Right renal cortex interstitium (tissue), 3 donors: ENCODE measurements around the gene SLC40A1. TPM values are rescaled to one million over a fixed set of nuclear protein-coding genes. Genes with fewer than 3 reads are reported as not detected.

ENCODE experiments used
- DNase-seq, 3 donors: peaks; one replicate each; pipeline ENCODE4 v3.0.0-alpha.2; 2013; ENCODE audit warnings: low read depth in 3 of 3, low spot score in 2 of 3
- polyA plus RNA-seq, 3 donors: library from polyadenylated mRNA; unstranded; fragments of 120-200 nt; gene quantifications; one replicate each; pipeline ENCODE4 v1.2.1, GENCODE V29; 2013; ENCODE audit not compliant: insufficient read length in 3 of 3

SLC40A1 gene
- polyA plus RNA-seq, 3 donors = 128 to 143 (median 137) TPM

GRCh38 chr2:189601043-189601442, 20.5 kb upstream of the SLC40A1 start:
- no peak for DNase-seq

- no peak for DNase-seq
Observed at GRCh38 chr2:189599245-189599644, 18.7 kb upstream of the SLC40A1 start.

GRCh38 chr2:189595417-189595816, 14.8 kb upstream of the SLC40A1 start:
- no peak for DNase-seq

GRCh38 chr2:189594305-189594704, 13.7 kb upstream of the SLC40A1 start:
- no peak for DNase-seq

- DNase-seq = no peak
Observed at GRCh38 chr2:189593115-189593514, 12.5 kb upstream of the SLC40A1 start.

GRCh38 chr2:189592353-189592984, 11.9 kb upstream of the SLC40A1 start:
- no peak for DNase-seq

GRCh38 chr2:189587780-189588179, 7.2 kb upstream of the SLC40A1 start:
- no peak for DNase-seq

- DNase-seq = no peak
Observed at GRCh38 chr2:189585226-189585756, 4.7 kb upstream of the SLC40A1 start.

- no peak for DNase-seq
Observed at GRCh38 chr2:189584686-189585085, 4.1 kb upstream of the SLC40A1 start.

GRCh38 chr2:189583227-189584198, 2.9 kb upstream of the SLC40A1 start:
- DNase-seq = no peak

- DNase-seq = no peak
Observed at GRCh38 chr2:189582809-189583192, 2.2 kb upstream of the SLC40A1 start.

- no peak for DNase-seq
Observed at GRCh38 chr2:189582140-189582808, 1.7 kb upstream of the SLC40A1 start.

- DNase-seq = no peak
Observed at GRCh38 chr2:189581354-189582139, 961 bp upstream of the SLC40A1 start.

GRCh38 chr2:189580241-189580651, 340 bp downstream of the SLC40A1 start:
- no peak for DNase-seq

- no peak for DNase-seq
Observed at GRCh38 chr2:189579585-189580186, 900 bp downstream of the SLC40A1 start.

- DNase-seq = no peak
Observed at GRCh38 chr2:189578272-189578950, 2.2 kb downstream of the SLC40A1 start.

GRCh38 chr2:189577121-189577520, 3.5 kb downstream of the SLC40A1 start:
- DNase-seq = no peak

- no peak for DNase-seq
Observed at GRCh38 chr2:189576396-189576795, 4.2 kb downstream of the SLC40A1 start.

GRCh38 chr2:189574793-189575475, 5.7 kb downstream of the SLC40A1 start:
- DNase-seq = no peak
